Activated CD4-positive, CD25-positive, alpha-beta regulatory T cell treated with anti-CD3 and anti-CD28 coated beads, Interleukin-2, amount 50 U/mL, for 24 hours (primary cell): Measurements from ENCODE around the gene SLC10A1.
"Not testable (repeated sequence)": the region's sequence is repeated elsewhere in the genome, so short reads cannot be mapped to it uniquely, and the experiment has no call there.

Source experiments
- ATAC-seq, 2 donors: fragments of 150-1000 bp; cut with Tn5 transposase; one replicate each; pipeline ENCODE4 v1.10.0; 2021; ENCODE audit warnings: mild to moderate bottlenecking in 1 of 2, moderate library complexity in 1 of 2

SLC10A1 gene

GRCh38 chr14:69769623-69770022 is 27.4 kb downstream of the SLC10A1 start:
- no peak for ATAC-seq

DNA sequence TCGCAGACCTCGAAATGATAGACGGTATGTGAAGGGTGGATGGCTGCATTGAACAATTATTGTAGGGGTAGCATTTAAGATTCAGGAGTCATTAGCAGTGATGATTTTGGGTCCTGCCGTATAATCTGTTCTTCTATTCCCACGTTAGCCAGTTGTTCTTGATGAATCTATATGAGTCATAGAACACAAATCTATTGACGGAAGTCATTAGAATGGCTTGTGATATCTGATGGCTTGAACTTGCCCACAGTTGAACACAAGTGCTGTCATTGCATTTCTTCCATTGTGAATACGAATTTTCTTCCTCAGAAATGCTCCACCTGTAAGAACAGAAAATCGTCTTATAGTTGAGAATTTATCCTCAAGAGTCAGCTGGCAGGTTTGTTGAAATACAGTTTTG is 28.2 kb downstream of the SLC10A1 start:
- no peak for ATAC-seq

DNA sequence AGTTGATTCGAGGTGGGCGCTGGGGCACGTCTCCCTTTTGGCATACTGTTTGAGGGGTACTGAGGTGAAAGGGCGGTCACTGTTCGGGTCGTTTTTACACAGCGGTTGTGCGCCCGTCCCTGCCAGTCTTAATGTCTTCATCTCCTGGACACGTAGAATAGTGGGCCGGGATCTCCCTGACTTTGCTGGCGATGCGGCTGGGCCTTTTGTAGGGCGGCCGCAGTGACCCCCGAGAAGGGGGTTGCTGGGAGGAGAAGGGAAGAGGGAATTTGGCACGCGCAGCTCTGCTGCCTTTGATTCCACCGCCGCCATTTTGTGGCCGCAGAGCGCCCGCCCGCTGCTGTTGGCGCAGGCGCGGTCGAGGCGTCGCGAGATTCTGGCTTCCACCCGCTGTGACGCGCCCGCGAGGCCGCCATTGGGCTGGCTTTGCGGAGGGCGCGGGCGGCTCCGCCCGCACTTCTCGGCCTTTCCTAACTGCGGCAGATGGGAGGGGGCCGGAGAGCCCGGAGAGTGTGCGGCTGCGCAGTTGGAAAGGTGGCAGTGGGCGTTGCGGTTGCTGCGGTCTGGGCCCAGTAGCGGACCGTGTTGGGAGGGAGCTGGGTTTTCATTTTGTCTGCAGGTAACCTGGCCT is 29.6 kb downstream of the SLC10A1 start:
- peak; percentile 77 to 79 for ATAC-seq

DNA sequence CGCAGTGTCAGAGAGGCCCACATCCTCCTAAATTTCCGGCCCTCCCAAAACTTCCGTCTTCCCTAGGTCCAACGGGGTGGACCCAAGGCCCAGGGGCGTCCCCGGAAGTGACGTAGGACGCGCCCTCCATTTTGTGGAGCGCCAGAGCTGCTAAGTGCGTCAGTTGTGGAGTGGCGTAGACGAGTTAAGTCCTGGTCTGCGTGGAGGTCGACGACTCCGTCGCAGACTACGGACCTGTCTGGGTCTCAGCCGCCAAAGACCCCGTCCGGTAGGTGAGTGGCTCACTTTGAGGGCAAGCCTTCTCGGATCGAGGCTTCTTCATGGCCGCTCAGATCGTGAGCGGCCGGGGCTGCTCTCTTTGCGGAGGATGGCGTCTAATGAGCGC is 30.1 kb downstream of the SLC10A1 start, which contains the start of gene SRSF5:
Gene SRSF5, plus strand, starts transcription at position 159 of the 385 bp plus-strand sequence. CDS start 1,015 bp downstream, outside the sequence.
- peak; percentile 81 to 87 for ATAC-seq

- ATAC-seq = no peak
Observed at GRCh38 chr14:69763761-69764510, 33.1 kb downstream of the SLC10A1 start.

GRCh38 chr14:69760810-69761209 is 36.2 kb downstream of the SLC10A1 start:
- ATAC-seq = no peak

DNA sequence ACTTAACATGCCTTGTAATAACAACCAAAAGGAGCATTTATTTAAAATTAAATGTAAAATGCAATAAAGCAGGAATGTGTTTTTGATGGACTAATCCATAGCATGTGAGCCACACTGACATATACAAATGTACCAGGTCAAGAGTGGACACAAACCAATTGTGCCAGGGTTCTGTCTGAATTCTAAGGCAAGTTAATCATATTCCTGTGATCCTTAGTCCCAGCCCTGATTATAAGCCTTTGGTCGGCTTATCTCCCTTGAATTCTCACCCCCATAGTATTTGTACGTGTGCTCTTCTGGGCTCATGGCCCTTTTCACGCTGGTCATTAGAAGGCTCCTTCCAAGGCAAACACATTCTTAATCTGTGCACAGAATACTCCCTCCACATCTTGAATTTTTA is 40.7 kb downstream of the SLC10A1 start:
- ATAC-seq = no peak

DNA sequence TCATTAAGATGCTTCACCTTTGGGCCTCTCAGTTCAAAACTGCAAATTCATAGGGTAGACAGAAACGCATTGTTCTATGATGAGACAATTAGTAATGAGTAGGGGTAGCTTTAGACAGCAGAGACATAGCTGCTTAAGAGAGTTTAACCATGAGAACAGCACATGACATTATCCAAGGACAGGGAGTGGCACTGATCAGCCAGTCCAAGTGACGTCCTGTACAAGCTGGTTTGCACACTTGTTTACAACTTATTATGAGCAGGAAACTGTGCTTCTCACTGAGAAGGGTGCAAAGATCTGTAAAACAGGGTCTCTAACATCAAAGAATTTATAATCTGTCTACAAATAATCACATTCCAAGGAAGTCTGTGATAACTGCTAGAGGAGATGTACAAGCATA is 41.3 kb downstream of the SLC10A1 start:
- ATAC-seq = peak in 1 of 2 donors; percentile 33

DNA sequence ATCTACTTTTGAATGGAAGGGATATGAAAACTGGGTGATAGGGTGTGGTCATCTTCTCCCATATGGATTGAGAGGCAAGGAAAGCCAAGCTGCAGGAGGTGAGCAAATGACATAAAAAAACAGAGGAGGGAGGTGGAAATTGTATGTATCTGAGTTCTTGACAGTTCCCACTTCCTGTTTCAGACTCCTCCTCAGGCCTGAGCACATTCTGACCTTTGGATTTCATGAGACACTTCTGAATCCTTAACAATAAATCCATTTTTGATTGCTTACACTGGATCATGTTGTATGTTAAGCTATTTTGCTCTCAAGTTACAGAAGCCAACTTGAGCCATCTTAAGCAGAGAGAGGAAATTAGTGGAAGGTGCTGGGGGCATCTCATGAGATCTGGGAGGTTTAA is 41.7 kb downstream of the SLC10A1 start:
- no peak for ATAC-seq

GRCh38 chr14:69754487-69754886 is 42.6 kb downstream of the SLC10A1 start:
- no peak for ATAC-seq

DNA sequence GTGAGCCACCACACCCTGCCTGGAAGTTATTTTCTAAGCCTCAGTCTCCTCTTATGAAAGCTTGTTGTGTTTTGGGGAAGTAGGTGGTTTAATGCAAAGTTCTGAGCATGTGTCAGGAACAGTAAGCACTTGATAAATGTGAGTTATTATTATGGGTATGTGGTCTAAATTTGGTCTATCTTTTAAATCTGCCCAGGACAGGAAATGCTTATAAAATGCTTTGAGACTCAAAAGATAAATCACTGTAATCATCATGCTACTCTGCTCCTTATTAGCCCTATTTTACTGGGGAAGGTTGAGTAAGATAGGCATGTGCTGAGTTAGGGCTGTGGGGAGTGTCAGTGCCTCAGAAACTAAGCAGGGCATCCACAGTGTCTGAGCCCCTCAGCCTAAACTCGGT is 43.2 kb downstream of the SLC10A1 start:
- ATAC-seq = no peak

GRCh38 chr14:69752773-69753172 is 44.3 kb downstream of the SLC10A1 start:
- no peak for ATAC-seq

DNA sequence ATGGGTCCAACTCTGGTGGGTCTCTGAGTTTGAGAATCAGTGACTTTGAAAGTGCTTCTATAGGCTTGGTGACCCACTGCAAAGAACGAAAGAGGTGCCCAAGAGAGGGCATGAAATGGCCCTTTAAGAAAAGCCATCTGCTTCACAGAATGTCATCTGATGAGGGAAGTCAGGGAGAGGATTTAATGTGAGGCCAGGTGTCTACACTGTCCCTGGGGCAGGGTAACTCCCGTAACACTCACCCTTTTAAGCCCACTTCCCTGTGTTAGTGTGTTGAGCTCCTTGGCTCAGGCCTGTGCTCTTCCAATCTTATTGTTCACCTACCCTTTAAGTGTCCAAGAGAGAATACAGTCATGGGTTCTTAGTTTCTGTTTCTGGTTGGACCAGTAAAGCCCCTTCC is 46.5 kb downstream of the SLC10A1 start:
- no peak for ATAC-seq

DNA sequence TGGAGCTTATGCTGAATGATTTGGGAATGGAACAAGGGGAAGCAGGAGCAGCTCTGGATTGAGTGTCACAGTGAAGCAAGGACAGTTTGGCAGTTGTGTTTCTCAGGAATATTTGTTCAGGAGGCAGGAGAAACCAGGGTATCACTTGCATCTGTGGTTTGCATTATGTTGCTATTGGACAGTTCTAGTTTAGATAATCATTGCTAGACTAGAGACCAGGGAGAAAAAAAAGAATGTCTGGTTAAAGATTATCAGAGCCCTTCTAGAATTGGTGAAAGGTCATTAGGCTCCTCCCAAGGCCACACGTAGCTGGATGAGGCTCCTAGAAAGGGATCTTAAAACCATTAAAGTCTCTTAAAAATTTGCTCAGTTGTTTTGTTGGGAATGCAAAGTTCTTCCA is 47.1 kb downstream of the SLC10A1 start:
- no peak for ATAC-seq

- no peak for ATAC-seq
Observed at GRCh38 chr14:69741055-69741454, 56.0 kb downstream of the SLC10A1 start.

DNA sequence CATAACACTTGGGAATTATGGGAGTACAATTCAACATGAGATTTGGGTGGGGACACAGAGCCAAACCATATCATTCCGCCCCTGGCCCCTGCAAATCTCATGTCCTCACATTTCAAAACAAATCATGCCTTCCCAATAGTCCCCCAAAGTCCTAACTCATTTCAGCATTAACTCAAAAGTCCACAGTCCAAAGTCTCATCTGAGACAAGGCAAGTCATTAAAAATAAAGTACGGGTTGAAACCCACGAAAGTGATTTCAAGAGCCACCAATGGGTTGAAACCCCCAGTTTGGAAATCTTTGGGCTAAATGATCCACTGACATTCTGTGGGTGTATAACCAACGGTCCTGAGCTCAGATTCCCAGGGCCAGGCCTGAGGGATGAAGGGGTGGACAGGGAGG is 60.6 kb downstream of the SLC10A1 start:
- ATAC-seq = not testable (repeated sequence)

GRCh38 chr14:69731919-69732598 is 65.0 kb downstream of the SLC10A1 start:
- not testable (repeated sequence) for ATAC-seq

GRCh38 chr14:69727860-69728259 is 69.2 kb downstream of the SLC10A1 start:
- ATAC-seq = no peak

DNA sequence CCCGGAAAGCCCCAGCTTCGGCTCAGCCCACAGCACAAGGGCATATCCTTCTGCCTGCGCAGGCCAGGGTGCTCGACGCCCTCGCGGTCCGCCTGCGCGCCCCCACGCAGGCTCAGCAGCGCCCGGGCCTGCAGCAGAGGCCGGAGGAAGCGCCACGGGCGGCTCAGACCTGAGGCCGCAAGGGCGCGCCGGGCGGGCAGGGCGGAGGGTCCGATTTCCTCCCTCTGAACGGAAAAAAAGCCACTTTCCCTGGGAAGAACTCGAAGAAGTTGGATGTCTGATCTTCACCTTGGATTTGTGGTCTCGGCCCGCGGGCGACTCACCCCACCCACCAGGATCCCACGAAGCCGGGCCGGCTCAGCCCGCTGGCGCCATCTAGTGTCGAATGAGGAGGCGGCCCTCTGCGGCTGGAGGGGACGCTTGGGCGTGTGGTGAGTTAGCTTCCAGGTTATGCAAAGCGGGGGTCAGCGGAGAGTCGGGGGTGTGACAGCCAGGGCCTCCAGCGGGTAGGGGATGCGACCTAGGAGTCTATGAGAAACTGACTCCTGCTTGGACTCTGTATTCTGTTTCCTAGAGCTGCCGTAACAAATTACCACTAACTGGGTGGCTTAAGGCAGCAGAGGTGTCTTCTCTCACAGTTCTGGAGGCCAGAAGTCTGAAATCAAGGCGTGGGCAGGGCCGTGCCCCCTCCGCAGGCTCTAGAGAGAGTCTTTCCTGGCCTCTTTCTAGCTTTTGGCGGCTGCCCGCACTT is 70.1 kb downstream of the SLC10A1 start:
- peak; percentile 88 to 91 for ATAC-seq
